ENCODE measurements around the gene SLC44A3.

SLC44A3 gene

GRCh38 chr1:94843846-94844245 lies 23.7 kb downstream of the SLC44A3 start:
- Mint-ChIP-seq H3K27me3 (peaks cover 44% of the 10 kb centered on the region), H3K4me3 (no peak overlapping the region), H3K27ac (no peak overlapping the region), H3K4me1 (no peaks in the 10 kb centered on the region), H3K9me3 (no peaks in the 10 kb centered on the region), H3K36me3 (no peaks in the 10 kb centered on the region)
- ATAC-seq: no peak

- Mint-ChIP-seq H3K27ac (no peak overlapping the region), H3K9me3 (no peaks in the 10 kb centered on the region), H3K4me3 (no peak overlapping the region), H3K36me3 (no peaks in the 10 kb centered on the region), H3K27me3 (peaks cover 44% of the 10 kb centered on the region), H3K4me1 (no peaks in the 10 kb centered on the region)
- ATAC-seq: no peak
Measured at GRCh38 chr1:94846308-94846707, 26.2 kb downstream of the SLC44A3 start.

- Mint-ChIP-seq H3K27me3 (peaks cover 8% of the 10 kb centered on the region), H3K9me3 (no peaks in the 10 kb centered on the region), H3K4me1 (no peaks in the 10 kb centered on the region), H3K36me3 (no peaks in the 10 kb centered on the region), H3K4me3 (no peak overlapping the region), H3K27ac (no peak overlapping the region)
- no peak for ATAC-seq
Measured at GRCh38 chr1:94851571-94851970, 31.4 kb downstream of the SLC44A3 start.

GRCh38 chr1:94852788-94853187 lies 32.6 kb downstream of the SLC44A3 start:
- no peak for ATAC-seq
- Mint-ChIP-seq H3K4me3 (no peak overlapping the region), H3K36me3 (no peaks in the 10 kb centered on the region), H3K27ac (no peak overlapping the region), H3K27me3 (peaks cover 8% of the 10 kb centered on the region), H3K4me1 (no peaks in the 10 kb centered on the region), H3K9me3 (no peaks in the 10 kb centered on the region)

GRCh38 chr1:94854458-94855306 lies 34.5 kb downstream of the SLC44A3 start:
- Mint-ChIP-seq H3K27ac (no peak overlapping the region), H3K27me3 (peaks cover 16% of the 10 kb centered on the region), H3K4me3 (no peak overlapping the region), H3K9me3 (no peaks in the 10 kb centered on the region), H3K4me1 (no peaks in the 10 kb centered on the region), H3K36me3 (no peaks in the 10 kb centered on the region)
- ATAC-seq: peak; percentile 94

- Mint-ChIP-seq H3K9me3 (no peaks in the 10 kb centered on the region), H3K4me3 (no peak overlapping the region), H3K27ac (no peak overlapping the region), H3K27me3 (peaks cover 16% of the 10 kb centered on the region), H3K36me3 (no peaks in the 10 kb centered on the region), H3K4me1 (no peaks in the 10 kb centered on the region)
- ATAC-seq: no peak
Measured at GRCh38 chr1:94855307-94855700, 35.1 kb downstream of the SLC44A3 start.

GRCh38 chr1:94856004-94856403 lies 35.8 kb downstream of the SLC44A3 start:
- H3K27ac Mint-ChIP-seq: no peak overlapping the region
- H3K36me3 Mint-ChIP-seq: no peaks in the 10 kb centered on the region
- H3K27me3 Mint-ChIP-seq: peaks cover 16% of the 10 kb centered on the region
- no peaks in the 10 kb centered on the region for H3K9me3 Mint-ChIP-seq
- no peak for ATAC-seq
- no peaks in the 10 kb centered on the region for H3K4me1 Mint-ChIP-seq
- H3K4me3 Mint-ChIP-seq: no peak overlapping the region

GRCh38 chr1:94856868-94857267 lies 36.7 kb downstream of the SLC44A3 start:
- H3K9me3 Mint-ChIP-seq: no peaks in the 10 kb centered on the region
- H3K36me3 Mint-ChIP-seq: no peaks in the 10 kb centered on the region
- ATAC-seq: no peak

GRCh38 chr1:94858276-94858675 lies 38.1 kb downstream of the SLC44A3 start:
- Mint-ChIP-seq H3K9me3 (no peaks in the 10 kb centered on the region), H3K27ac (no peak overlapping the region), H3K36me3 (no peaks in the 10 kb centered on the region), H3K4me1 (no peaks in the 10 kb centered on the region), H3K27me3 (peaks cover 16% of the 10 kb centered on the region), H3K4me3 (no peak overlapping the region)
- ATAC-seq: no peak

More at GRCh38 chr1:94856868-94857267, 36.7 kb downstream of the SLC44A3 start:
- Mint-ChIP-seq H3K27me3 (peaks cover 16% of the 10 kb centered on the region), H3K4me3 (no peak overlapping the region), H3K27ac (no peak overlapping the region), H3K4me1 (no peaks in the 10 kb centered on the region)

- Mint-ChIP-seq H3K4me1 (no peaks in the 10 kb centered on the region), H3K27me3 (peaks cover 16% of the 10 kb centered on the region), H3K4me3 (no peak overlapping the region), H3K27ac (no peak overlapping the region), H3K9me3 (no peaks in the 10 kb centered on the region), H3K36me3 (no peaks in the 10 kb centered on the region)
- ATAC-seq: no peak
Measured at GRCh38 chr1:94859174-94859573, 39.0 kb downstream of the SLC44A3 start.

- Mint-ChIP-seq H3K4me1 (no peaks in the 10 kb centered on the region), H3K4me3 (no peak overlapping the region), H3K9me3 (no peaks in the 10 kb centered on the region), H3K27me3 (peaks cover 16% of the 10 kb centered on the region), H3K36me3 (no peaks in the 10 kb centered on the region), H3K27ac (no peak overlapping the region)
- ATAC-seq: peak; percentile 37
Measured at GRCh38 chr1:94862718-94863117, 42.6 kb downstream of the SLC44A3 start.

GRCh38 chr1:94863297-94863911 lies 43.2 kb downstream of the SLC44A3 start:
- no peak for ATAC-seq
- Mint-ChIP-seq H3K9me3 (no peaks in the 10 kb centered on the region), H3K27me3 (peaks cover 11% of the 10 kb centered on the region), H3K4me1 (no peaks in the 10 kb centered on the region), H3K27ac (no peak overlapping the region), H3K4me3 (no peak overlapping the region), H3K36me3 (no peaks in the 10 kb centered on the region)

- Mint-ChIP-seq H3K9me3 (no peaks in the 10 kb centered on the region), H3K27ac (no peak overlapping the region), H3K4me1 (no peaks in the 10 kb centered on the region), H3K4me3 (no peak overlapping the region), H3K36me3 (no peaks in the 10 kb centered on the region), H3K27me3 (peaks cover 6% of the 10 kb centered on the region)
- ATAC-seq: no peak
Measured at GRCh38 chr1:94863919-94864318, 43.8 kb downstream of the SLC44A3 start.

- H3K4me3 Mint-ChIP-seq: no peak overlapping the region
- no peaks in the 10 kb centered on the region for H3K9me3 Mint-ChIP-seq
- no peak overlapping the region for H3K27ac Mint-ChIP-seq
- H3K27me3 Mint-ChIP-seq: no peaks in the 10 kb centered on the region
- ATAC-seq: no peak
- H3K4me1 Mint-ChIP-seq: no peaks in the 10 kb centered on the region
- no peaks in the 10 kb centered on the region for H3K36me3 Mint-ChIP-seq
Measured at GRCh38 chr1:94864821-94865220, 44.7 kb downstream of the SLC44A3 start.

- no peaks in the 10 kb centered on the region for H3K4me1 Mint-ChIP-seq
- ATAC-seq: no peak
- H3K27me3 Mint-ChIP-seq: no peaks in the 10 kb centered on the region
Measured at GRCh38 chr1:94865360-94865759, 45.2 kb downstream of the SLC44A3 start.

GRCh38 chr1:94866164-94866807 lies 46.1 kb downstream of the SLC44A3 start:
- no peaks in the 10 kb centered on the region for H3K36me3 Mint-ChIP-seq
- no peak overlapping the region for H3K4me3 Mint-ChIP-seq
- no peaks in the 10 kb centered on the region for H3K9me3 Mint-ChIP-seq
- no peaks in the 10 kb centered on the region for H3K27me3 Mint-ChIP-seq
- ATAC-seq: no peak
- H3K27ac Mint-ChIP-seq: no peak overlapping the region
- no peaks in the 10 kb centered on the region for H3K4me1 Mint-ChIP-seq

More at GRCh38 chr1:94865360-94865759, 45.2 kb downstream of the SLC44A3 start:
- Mint-ChIP-seq H3K9me3 (no peaks in the 10 kb centered on the region), H3K36me3 (no peaks in the 10 kb centered on the region), H3K27ac (no peak overlapping the region), H3K4me3 (no peak overlapping the region)
